ENCODE results near the gene KIAA1614.

DNA sequence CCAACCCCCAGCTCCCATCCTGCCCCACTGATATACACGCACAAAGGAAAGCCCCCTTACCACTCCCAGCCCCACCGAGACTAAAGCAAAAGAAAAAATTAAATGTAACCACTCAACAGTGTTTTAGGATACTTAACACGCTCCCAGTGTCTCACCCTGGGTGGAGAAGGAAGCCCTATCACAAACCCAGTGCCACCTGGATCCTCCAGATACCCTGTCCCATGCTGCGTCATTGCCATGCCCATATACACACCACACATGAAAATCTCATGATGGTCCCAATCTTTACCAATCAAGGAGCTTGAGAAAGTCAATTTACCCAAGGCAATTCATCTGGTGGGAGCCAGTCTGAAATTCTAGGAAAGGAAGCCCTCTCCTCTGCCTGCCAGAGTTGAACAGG lies 11.2 kb downstream of the KIAA1614 start:
- TF ChIP-seq, protein P1, sequence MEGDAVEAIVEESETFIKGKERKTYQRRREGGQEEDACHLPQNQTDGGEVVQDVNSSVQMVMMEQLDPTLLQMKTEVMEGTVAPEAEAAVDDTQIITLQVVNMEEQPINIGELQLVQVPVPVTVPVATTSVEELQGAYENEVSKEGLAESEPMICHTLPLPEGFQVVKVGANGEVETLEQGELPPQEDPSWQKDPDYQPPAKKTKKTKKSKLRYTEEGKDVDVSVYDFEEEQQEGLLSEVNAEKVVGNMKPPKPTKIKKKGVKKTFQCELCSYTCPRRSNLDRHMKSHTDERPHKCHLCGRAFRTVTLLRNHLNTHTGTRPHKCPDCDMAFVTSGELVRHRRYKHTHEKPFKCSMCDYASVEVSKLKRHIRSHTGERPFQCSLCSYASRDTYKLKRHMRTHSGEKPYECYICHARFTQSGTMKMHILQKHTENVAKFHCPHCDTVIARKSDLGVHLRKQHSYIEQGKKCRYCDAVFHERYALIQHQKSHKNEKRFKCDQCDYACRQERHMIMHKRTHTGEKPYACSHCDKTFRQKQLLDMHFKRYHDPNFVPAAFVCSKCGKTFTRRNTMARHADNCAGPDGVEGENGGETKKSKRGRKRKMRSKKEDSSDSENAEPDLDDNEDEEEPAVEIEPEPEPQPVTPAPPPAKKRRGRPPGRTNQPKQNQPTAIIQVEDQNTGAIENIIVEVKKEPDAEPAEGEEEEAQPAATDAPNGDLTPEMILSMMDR (IDR thresholded peaks at IDR 0.05): no peak
- TF ChIP-seq POLR2A (IDR thresholded peaks at IDR 0.05) (no peak), POLR2AphosphoS5 (IDR thresholded peaks at IDR 0.05; ENCODE audit: insufficient read depth in 1 of 2, low read depth in 1 of 2) (no peak)

Data from vagina (tissue), 2 donors.